SK-N-SH treated with all-trans-retinoic acid at 6 μM for 48 hours (cell line): ENCODE measurements around the gene ATRN.
"Not testable (repeated sequence)": the region's sequence is repeated elsewhere in the genome, so short reads cannot be mapped to it uniquely, and the experiment has no call there.

Experiments
- ATAC-seq: fragments of 200-7000 bp; cut with Tn5 transposase; 3 replicates; pipeline ENCODE4 v1.9.1; 2020; ENCODE audit warnings: mild to moderate bottlenecking, moderate library complexity
- BACH2 ChIP-seq: fragments of 250-450 bp; sonication (Bioruptor Pico); IDR thresholded peaks from 2 replicates; pipeline ENCODE4 v1.9.0; 2021; ENCODE audit warnings: mild to moderate bottlenecking, borderline replicate concordance
- CSDC2 ChIP-seq: fragments of 250-450 bp; sonication (Bioruptor Pico); IDR thresholded peaks from 2 replicates; pipeline ENCODE4 v1.5.0; 2020; ENCODE audit warnings: mild to moderate bottlenecking, moderate library complexity
- CSRNP3 ChIP-seq: fragments of 250-450 bp; sonication (Bioruptor Pico); IDR thresholded peaks from 2 replicates; pipeline ENCODE4 v1.5.1; 2021; ENCODE audit warnings: mild to moderate bottlenecking, moderate library complexity
- ESRRG ChIP-seq: fragments of 250-450 bp; sonication (Bioruptor Pico); IDR thresholded peaks from 2 replicates; pipeline ENCODE4 v1.6.1; 2021; ENCODE audit warnings: mild to moderate bottlenecking
- GLIS3 ChIP-seq: fragments of 250-450 bp; sonication (Bioruptor Pico); IDR thresholded peaks from 2 replicates; pipeline ENCODE4 v1.5.0; 2020; ENCODE audit warnings: mild to moderate bottlenecking, moderate library complexity
- ISL1 ChIP-seq: fragments of 250-450 bp; sonication (Bioruptor Pico); IDR thresholded peaks from 2 replicates; pipeline ENCODE4 v2.1.2; 2022; ENCODE audit warnings: mild to moderate bottlenecking, moderate library complexity
- OSR1 ChIP-seq: fragments of 250-450 bp; sonication (Bioruptor Pico); IDR thresholded peaks from 2 replicates; pipeline ENCODE4 v1.8.0; 2022; ENCODE audit warnings: moderate library complexity, mild to moderate bottlenecking, inconsistent platforms
- RARB ChIP-seq: fragments of 250-450 bp; sonication (Bioruptor Pico); IDR thresholded peaks from 2 replicates; pipeline ENCODE4 v1.8.0; 2021; ENCODE audit warnings: mild to moderate bottlenecking, moderate library complexity
- ZFP3 ChIP-seq: fragments of 250-450 bp; sonication (Bioruptor Pico); IDR thresholded peaks from 2 replicates; pipeline ENCODE4 v1.5.0; 2020; ENCODE audit warnings: mild to moderate bottlenecking, moderate library complexity
- ZFP30 ChIP-seq: fragments of 450-650 bp; formaldehyde crosslinking; IDR thresholded peaks from 2 replicates; pipeline ENCODE4 v1.5.0; 2022; ENCODE audit warnings: mild to moderate bottlenecking, moderate library complexity
- ZNF70 ChIP-seq: fragments of 450-650 bp; formaldehyde crosslinking; IDR thresholded peaks from 2 replicates; pipeline ENCODE4 v1.5.0; 2020; ENCODE audit warnings: mild to moderate bottlenecking, moderate library complexity
- TF ChIP-seq, protein P1 (sequence below): fragments of 250-450 bp; sonication (Bioruptor Pico); IDR thresholded peaks from 2 replicates; pipeline ENCODE4 v1.5.0; 2020; ENCODE audit warnings: mild to moderate bottlenecking, moderate library complexity
- TF ChIP-seq, protein P2 (sequence below): fragments of 250-450 bp; sonication (Bioruptor Pico); IDR thresholded peaks from 2 replicates; pipeline ENCODE4 v1.5.1; 2020; ENCODE audit warnings: low read depth, mild to moderate bottlenecking, moderate library complexity
- TF ChIP-seq, protein P3 (sequence below): fragments of 250-450 bp; sonication (Bioruptor Pico); IDR thresholded peaks from 2 replicates; pipeline ENCODE4 v1.8.0; 2020; ENCODE audit warnings: mild to moderate bottlenecking, moderate library complexity, borderline replicate concordance
- TF ChIP-seq, protein P4 (sequence below): fragments of 250-450 bp; sonication (Bioruptor Pico); IDR thresholded peaks from 2 replicates; pipeline ENCODE4 v1.8.0; 2021; ENCODE audit warnings: low read depth, mild to moderate bottlenecking, moderate library complexity, borderline replicate concordance

Gene ATRN

DNA sequence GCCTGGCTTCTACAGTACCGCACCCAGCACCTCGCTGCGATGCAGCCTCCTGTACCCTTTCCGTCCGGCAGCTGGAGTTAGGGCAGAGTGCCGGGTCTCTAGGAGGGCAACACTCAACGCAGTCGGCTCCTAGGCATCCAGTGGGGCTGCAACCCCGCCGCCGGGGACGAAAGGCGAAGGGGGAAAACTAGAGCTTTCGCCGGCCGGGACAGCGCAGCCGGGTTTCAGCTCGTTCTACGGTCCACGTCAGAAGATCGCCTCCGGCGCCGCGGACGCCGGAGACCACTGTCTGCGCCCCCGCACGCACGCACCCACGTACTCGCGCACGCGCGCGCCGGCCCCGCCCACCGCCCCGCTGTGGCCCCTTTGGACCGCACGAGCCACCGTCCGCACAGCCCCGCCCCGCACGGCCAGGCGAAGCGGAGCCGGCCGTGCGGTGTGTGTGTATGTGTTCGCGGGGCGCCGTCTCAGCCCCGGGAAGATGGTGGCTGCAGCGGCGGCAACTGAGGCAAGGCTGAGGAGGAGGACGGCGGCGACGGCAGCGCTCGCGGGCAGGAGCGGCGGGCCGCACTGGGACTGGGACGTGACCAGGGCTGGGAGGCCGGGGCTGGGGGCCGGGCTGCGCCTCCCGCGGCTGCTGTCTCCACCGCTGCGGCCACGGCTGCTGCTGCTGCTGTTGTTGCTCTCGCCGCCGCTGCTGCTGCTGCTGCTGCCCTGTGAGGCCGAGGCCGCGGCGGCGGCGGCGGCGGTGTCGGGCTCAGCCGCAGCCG lies at the start of gene ATRN:
ATRN (plus strand) TSS at position 392 of the 770 bp plus-strand sequence; CDS start at position 482, 90 bp downstream.
- peak; percentile 91 for ATAC-seq
- TF ChIP-seq ZFP3 (CRISPR knock-in tag), result 0 out of 2 replicates have a peak, but pooled peaks have one; percentile 36
- no peak for TF ChIP-seq ESRRG (CRISPR knock-in tag)
- TF ChIP-seq, all 23 proteins: peak for 1

- TF ChIP-seq, protein P1, sequence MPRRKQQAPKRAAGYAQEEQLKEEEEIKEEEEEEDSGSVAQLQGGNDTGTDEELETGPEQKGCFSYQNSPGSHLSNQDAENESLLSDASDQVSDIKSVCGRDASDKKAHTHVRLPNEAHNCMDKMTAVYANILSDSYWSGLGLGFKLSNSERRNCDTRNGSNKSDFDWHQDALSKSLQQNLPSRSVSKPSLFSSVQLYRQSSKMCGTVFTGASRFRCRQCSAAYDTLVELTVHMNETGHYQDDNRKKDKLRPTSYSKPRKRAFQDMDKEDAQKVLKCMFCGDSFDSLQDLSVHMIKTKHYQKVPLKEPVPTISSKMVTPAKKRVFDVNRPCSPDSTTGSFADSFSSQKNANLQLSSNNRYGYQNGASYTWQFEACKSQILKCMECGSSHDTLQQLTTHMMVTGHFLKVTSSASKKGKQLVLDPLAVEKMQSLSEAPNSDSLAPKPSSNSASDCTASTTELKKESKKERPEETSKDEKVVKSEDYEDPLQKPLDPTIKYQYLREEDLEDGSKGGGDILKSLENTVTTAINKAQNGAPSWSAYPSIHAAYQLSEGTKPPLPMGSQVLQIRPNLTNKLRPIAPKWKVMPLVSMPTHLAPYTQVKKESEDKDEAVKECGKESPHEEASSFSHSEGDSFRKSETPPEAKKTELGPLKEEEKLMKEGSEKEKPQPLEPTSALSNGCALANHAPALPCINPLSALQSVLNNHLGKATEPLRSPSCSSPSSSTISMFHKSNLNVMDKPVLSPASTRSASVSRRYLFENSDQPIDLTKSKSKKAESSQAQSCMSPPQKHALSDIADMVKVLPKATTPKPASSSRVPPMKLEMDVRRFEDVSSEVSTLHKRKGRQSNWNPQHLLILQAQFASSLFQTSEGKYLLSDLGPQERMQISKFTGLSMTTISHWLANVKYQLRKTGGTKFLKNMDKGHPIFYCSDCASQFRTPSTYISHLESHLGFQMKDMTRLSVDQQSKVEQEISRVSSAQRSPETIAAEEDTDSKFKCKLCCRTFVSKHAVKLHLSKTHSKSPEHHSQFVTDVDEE (CRISPR knock-in tag), result no peak
- TF ChIP-seq CSRNP3 (no peak), BACH2 (CRISPR knock-in tag) (no peak), OSR1 (CRISPR knock-in tag) (no peak), ZNF70 (CRISPR knock-in tag) (no peak), ZFP30 (no peak), CSDC2 (no peak), ISL1 (CRISPR knock-in tag) (no peak), GLIS3 (CRISPR knock-in tag) (no peak)
- TF ChIP-seq, protein P2, sequence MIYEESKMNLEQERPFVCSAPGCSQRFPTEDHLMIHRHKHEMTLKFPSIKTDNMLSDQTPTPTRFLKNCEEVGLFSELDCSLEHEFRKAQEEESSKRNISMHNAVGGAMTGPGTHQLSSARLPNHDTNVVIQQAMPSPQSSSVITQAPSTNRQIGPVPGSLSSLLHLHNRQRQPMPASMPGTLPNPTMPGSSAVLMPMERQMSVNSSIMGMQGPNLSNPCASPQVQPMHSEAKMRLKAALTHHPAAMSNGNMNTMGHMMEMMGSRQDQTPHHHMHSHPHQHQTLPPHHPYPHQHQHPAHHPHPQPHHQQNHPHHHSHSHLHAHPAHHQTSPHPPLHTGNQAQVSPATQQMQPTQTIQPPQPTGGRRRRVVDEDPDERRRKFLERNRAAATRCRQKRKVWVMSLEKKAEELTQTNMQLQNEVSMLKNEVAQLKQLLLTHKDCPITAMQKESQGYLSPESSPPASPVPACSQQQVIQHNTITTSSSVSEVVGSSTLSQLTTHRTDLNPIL (CRISPR knock-in tag), result no peak
- TF ChIP-seq, protein P3, sequence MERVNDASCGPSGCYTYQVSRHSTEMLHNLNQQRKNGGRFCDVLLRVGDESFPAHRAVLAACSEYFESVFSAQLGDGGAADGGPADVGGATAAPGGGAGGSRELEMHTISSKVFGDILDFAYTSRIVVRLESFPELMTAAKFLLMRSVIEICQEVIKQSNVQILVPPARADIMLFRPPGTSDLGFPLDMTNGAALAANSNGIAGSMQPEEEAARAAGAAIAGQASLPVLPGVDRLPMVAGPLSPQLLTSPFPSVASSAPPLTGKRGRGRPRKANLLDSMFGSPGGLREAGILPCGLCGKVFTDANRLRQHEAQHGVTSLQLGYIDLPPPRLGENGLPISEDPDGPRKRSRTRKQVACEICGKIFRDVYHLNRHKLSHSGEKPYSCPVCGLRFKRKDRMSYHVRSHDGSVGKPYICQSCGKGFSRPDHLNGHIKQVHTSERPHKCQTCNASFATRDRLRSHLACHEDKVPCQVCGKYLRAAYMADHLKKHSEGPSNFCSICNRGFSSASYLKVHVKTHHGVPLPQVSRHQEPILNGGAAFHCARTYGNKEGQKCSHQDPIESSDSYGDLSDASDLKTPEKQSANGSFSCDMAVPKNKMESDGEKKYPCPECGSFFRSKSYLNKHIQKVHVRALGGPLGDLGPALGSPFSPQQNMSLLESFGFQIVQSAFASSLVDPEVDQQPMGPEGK (CRISPR knock-in tag), result no peak
- no peak for ATAC-seq
These were observed 48.8 kb upstream of the ATRN start for GRCh38 chr20:3421985-3422384.

GRCh38 chr20:3423126-3423525 lies 47.7 kb upstream of the ATRN start:
- TF ChIP-seq, protein P4, sequence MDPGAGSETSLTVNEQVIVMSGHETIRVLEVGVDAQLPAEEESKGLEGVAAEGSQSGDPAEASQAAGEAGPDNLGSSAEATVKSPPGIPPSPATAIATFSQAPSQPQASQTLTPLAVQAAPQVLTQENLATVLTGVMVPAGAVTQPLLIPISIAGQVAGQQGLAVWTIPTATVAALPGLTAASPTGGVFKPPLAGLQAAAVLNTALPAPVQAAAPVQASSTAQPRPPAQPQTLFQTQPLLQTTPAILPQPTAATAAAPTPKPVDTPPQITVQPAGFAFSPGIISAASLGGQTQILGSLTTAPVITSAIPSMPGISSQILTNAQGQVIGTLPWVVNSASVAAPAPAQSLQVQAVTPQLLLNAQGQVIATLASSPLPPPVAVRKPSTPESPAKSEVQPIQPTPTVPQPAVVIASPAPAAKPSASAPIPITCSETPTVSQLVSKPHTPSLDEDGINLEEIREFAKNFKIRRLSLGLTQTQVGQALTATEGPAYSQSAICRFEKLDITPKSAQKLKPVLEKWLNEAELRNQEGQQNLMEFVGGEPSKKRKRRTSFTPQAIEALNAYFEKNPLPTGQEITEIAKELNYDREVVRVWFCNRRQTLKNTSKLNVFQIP, result no peak
- TF ChIP-seq RARB (CRISPR knock-in tag) (no peak), OSR1 (CRISPR knock-in tag) (no peak)
- TF ChIP-seq, protein P1 (CRISPR knock-in tag), result no peak
- TF ChIP-seq, all 23 proteins: peak for 0
- no peak for ATAC-seq

- ATAC-seq, result not testable (repeated sequence)
These were observed 44.1 kb upstream of the ATRN start for GRCh38 chr20:3426766-3427165.
